Activated CD4-positive, CD25-positive, alpha-beta regulatory T cell treated with anti-CD3 and anti-CD28 coated beads, Interleukin-2, amount 50 U/mL, for 16 hours (primary cell): ENCODE data around the gene MRPL21.

Experiments used
- DNase-seq: peaks from one replicate; pipeline ENCODE4 v3.0.0-alpha.2; 2020; ENCODE audit warnings: low read depth, low spot score

MRPL21 gene

GRCh38 chr11:68841718-68842426, 61.8 kb downstream of the MRPL21 start, which contains the start of gene CPT1A:
Gene CPT1A (minus strand): TSS chr11:68841916. CDS start chr11:68815474, 26,442 bp downstream.
- DNase-seq: peak; percentile 33
